CD4-positive, alpha-beta T cell treated with Interleukin-15 for 1 hour (primary cell): ENCODE measurements around the gene MMP11.
"Not testable (repeated sequence)": the region's sequence is repeated elsewhere in the genome, so short reads cannot be mapped to it uniquely, and the experiment has no call there.

ENCODE experiments used
- DNase-seq: peaks from one replicate; pipeline ENCODE4 v3.0.0-alpha.2; 2020

The MMP11 gene

DNA sequence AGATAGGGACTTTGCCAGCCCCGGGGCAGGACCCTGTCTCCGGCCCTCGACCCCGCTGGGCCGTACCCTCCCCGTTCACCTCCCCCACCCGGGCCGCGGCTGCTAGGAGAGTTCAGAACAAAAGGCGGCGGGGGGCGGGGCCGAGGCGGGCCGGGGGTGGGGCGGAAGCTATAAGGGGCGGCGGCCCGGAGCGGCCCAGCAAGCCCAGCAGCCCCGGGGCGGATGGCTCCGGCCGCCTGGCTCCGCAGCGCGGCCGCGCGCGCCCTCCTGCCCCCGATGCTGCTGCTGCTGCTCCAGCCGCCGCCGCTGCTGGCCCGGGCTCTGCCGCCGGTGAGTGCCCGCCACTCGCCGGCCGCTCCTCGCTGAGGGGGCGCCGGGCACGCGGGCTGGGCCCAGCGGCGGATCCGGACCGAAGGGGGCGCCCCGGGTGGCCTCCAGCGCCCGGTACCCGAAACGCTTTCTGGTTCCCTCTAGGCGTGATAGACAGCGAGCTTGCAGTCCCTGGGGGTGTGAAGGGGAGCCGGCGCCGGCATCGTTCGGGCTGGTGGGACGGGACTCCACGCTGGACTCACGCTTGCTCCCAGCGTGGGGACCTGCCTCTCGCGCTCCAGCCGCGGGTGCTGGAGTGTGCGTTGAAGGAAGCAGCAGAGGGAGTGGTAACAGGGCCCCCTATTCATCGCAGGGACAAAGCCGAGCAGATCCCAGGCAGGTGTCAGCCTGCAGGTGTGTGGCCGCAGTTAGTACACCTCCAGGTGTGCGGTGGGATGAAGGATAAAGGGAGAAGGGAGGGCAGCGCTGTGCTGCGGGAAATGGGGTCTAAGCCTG, at the start of gene MMP11:
Gene MMP11, plus strand, starts transcription at position 201 of the 825 bp plus-strand sequence. Its CDS starts 22 bp downstream, at position 223.
- DNase-seq = peak; percentile 47

DNA sequence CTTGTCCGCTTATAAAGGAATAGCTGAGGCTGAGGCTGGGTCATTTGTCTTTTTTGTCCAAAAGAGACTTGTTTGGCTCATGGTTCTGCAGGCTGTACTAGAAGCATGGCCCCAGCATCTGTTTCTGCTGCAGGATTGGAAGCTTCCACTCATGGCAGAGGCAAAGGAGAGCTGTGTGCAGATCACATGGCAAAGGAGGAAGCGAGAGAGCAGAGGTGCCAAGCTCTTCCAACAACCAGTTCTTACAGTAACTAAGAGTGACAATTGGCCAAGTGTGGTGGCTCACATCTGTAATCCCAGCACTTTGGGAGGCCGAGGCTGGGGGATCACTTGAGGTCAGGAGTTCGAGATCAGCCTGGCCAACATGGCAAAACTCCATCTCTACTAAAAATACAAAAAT, 44.5 kb upstream of the MMP11 start:
- DNase-seq = not testable (repeated sequence)

DNA sequence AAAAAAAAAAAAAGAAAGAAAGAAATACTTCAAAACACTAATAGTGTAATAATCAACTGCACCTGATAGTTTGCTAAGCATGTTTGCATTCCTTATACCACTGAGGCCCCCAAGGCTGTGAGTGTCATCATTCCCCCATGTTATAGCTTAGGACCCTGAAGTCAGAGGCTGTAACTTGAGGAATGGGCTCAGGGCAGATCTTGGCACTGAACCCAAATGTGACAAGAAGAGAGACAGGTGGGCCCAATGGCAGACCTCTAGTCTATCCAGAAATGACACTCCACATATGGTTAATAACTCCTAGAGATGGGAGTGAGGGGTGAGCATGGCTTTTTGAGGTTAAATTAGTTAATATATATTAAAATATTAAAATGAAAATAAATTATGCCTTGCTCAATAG, 35.0 kb upstream of the MMP11 start:
- DNase-seq = no peak

- DNase-seq = no peak
Measured at GRCh38 chr22:23742505-23743264, 30.0 kb upstream of the MMP11 start.

DNA sequence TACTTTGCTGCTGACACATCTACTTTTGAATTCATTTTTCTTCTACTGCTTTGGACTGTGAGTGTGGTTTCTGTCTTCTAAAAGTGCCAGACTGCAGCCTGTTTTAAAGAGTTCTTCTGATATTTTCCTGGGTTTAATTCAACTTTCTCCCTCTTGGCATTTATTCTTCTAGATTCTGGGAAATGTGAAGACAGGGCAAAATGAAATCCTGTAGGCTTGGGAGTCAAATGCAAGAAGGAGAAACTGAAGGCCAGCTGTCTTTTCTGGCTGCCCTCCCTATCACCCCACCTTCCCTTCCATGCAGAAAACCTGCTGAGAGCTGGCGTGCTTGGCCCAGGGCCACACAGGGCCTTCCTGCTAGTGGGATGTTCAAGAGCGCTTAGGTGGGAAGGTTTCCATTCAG, 29.3 kb upstream of the MMP11 start:
- DNase-seq = no peak

DNA sequence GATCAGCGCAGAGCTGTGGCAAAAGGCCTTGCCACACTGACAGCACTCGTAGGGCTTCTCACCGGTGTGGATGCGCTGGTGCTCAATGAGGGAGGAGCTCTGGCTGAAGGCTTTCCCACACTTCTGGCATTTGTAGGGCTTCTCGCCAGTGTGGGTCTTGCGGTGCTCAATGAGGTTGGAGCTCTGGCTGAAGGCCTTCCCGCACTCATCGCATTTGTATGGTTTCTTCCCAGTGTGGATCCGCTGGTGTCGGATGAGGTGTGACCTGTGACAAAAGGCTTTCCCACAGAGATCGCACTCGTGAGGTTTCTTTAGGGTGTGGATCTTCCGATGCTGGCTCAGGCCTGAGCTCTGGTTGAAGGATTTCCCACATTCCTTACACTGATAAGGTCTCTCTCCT, 28.6 kb upstream of the MMP11 start:
- no peak for DNase-seq

- no peak for DNase-seq
Measured at GRCh38 chr22:23744485-23744884, 28.2 kb upstream of the MMP11 start.

- DNase-seq = no peak
Measured at GRCh38 chr22:23745791-23746190, 26.9 kb upstream of the MMP11 start.

- DNase-seq = no peak
Measured at GRCh38 chr22:23749841-23750301, 22.8 kb upstream of the MMP11 start.

DNA sequence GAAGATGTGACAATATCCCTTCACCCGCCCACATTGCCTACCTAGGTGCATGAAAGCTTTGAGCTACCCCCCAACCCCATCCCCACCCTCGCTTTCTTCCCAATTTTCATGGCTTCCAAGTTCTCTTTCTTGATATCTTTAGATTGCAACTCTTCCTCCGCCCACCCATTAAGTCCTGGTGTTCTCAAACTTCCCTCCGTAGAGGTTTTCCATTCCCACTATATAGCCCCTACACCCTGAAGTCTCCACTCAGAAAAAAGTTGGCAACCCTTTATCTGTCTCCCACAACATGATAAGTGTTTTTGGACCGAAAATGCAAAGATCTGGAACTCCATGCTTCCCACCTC, 22.3 kb upstream of the MMP11 start:
- no peak for DNase-seq

DNA sequence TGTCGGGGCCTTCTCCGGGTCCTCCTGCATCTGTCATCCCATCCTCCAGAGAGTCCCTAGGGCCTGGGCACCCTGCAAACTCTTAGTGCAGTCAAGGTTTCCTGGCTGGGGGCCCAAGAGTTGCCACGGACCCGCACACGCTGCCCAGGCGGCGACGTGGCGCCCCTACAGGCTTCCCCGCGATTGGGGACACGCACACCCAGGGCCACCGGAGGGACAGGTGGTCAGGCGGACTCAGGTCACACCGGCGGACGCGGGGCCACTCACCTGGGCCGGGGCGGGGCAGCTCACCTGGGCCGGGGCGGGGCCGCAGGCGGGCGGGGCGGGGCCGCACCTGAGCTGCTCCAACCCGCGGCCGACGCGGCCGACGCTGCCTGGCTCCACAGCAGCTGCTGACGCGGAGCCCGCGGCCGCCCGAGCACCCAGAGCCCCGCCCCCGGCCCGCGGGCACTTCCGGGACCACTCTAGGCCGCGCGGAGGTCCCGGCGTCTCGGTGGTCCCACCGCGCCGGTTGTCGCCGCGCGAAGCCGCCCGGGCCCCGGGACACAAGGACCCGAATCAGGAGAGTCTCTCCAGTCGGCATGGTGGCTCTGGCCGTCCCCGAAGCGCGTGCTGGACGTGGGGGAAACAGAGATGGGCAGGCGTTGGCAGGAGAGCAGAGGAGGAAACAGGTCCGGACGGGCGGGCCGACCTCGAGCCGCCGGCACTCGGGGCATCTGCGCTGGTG, 21.8 kb upstream of the MMP11 start, which contains the start of gene ZNF70:
Gene ZNF70, minus strand, starts transcription at position 399 of the 727 bp plus-strand sequence. CDS start 5,972 bp downstream, outside the sequence.
- peak; percentile 90 for DNase-seq

- DNase-seq = no peak
Measured at GRCh38 chr22:23751441-23751996, 21.1 kb upstream of the MMP11 start.

DNA sequence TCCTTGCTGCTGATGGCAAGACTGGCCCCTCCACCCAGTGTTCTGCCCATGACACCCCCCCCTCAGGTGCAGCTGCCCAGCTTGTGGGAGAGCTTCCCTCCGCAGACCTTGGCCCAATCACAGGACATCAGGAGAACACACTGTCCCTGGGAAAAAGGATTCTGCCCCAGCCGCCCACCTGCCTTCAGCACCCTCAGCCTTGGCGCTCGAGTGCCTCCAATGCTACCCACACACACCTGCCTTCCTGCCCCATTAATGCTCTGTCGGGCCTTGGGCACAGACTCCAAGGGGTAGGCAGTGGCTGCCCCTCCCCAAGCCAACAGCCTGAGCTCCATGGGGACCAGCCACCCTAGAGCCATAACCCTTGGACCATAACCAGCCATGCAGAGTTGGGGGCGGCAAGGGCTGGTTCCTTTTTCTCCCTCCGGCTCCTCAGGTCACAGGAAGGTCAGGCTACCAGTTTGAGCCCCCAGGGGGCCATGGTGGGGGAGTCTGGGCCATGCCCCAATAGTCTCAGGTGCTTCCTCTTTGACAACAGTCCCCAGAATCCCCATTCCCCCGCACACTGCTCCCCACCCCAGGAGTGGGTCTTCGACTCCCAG, 20.5 kb upstream of the MMP11 start:
- peak; percentile 81 for DNase-seq

- DNase-seq = peak; percentile 38
Measured at GRCh38 chr22:23752750-23753149, 19.9 kb upstream of the MMP11 start.

GRCh38 chr22:23753385-23753784, 19.3 kb upstream of the MMP11 start:
- DNase-seq = no peak

DNA sequence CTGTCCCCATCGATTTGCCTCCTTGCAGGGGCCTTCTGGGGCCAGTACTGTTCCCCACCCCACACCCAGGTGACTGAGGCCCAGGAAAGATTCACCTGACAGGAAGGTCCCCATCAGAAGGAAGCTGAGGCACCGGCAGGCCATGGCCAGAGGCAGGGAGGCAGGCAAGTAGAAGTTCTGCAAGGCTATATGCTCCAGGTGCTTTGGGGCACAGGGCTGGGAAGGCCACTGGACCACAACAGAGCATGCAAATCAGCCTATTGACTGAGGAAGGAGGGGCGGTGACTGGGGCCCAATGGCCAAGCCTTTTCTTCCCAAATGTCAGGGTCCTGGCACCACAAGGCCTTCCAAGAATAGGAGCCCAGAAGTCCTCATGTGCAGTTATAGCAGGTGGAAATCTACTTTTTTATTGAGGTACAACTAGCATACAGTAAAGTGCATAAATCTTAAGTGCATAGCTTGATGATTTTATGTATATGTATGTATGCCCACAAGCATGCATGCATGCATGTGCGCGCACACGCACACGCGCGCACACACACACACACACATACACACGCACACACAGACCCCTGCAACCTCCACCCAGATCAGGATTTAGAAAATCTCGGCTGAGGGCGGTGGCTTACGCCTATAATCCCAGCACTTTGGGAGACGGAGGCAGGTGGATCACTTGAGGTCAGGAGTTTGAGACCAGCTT, 18.3 kb upstream of the MMP11 start, which contains the start of gene VPREB3:
Gene VPREB3, minus strand, starts transcription at position 206 of the 700 bp plus-strand sequence. Its CDS starts 62 bp downstream, at position 144.
- no peak for DNase-seq

DNA sequence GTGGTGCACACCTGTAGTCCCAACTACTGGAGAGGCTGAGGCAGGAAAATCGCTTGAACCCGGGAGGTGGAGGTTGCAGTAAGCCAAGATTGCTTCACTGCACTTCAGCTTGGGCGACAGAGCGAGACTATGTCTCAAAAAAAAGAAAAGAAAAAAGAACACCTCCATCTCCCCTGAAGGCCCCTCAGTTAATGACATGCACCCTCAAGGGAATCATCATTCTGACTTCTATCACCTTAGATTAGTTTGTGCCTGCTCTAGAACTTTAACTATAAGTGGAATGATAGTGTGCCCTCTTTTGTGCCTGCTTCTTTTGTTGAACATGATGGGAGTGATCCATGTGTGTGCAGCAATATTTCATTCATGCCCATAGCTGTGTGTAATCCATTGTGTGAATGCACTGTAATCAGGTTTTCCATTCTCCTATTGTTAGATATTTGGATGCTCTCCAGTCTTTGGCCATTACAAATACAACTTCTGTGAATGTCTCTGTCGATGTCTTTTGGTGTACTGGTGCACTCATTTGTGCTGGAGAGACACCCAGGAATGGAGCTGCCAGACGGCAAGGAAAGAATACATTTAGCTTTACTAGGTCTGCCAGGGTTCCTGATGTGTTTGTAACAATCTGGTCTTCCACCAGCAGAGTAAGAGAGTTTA, 17.5 kb upstream of the MMP11 start:
- DNase-seq = no peak

DNA sequence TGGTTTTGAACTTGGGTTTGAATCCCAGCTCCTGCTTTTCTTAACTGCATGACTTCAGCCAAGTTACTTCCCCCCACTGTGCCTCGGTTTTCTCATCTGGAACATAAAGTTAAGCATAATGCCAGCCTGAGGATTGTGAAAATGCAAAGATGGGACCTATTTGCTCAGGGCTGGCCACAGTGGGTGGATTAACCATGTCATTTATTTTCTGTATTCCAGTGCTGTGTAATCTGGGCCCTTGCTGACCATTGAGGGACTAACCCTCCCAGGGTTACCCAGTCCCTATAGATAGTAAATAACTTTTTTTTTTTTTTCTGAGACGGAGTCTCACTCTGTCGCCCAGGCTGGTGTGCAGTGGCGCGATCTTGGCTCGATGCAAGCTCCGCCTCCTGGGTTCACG, 16.9 kb upstream of the MMP11 start:
- no peak for DNase-seq

GRCh38 chr22:23756891-23757290, 15.8 kb upstream of the MMP11 start:
- no peak for DNase-seq

DNA sequence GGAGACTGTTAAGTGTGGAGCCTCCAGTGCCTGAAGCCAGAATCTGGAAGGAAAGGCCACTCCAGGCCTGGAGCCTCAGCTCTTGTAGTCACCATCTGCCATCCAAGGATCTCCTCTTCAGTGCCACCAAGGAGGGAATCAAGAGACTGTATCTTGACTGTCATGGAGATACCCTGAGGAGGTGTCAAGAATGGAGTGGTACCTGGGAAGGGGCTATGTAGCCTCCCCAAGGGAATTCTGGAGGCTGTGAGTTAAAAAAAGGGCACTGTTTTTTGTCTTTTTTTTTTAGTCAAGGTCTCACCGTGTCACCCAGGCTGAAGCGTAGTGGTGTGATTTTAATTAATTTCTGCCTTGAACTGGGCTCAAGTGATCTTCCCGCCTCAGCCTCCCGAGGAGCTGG, 13.1 kb upstream of the MMP11 start:
- no peak for DNase-seq

- no peak for DNase-seq
Measured at GRCh38 chr22:23760056-23760455, 12.6 kb upstream of the MMP11 start.
